GM12878 (cell line): Measurements from ENCODE around the gene MMP11. TPM values are rescaled to one million over a fixed set of nuclear protein-coding genes. Genes with fewer than 3 reads are reported as not detected.

Experiments used
- ATAC-seq: fragments of 200-7000 bp; cut with Tn5 transposase; 3 replicates; pipeline ENCODE4 v1.9.1; 2020; ENCODE audit warnings: mild to moderate bottlenecking, moderate library complexity
- BruUV-seq: library from RNA; stranded (reverse); fragments of 400-500 nt; replicated peaks from 2 replicates; lab custom pipeline; 2021; lab: Mats Ljungman, UMichigan
- CTCF ChIA-PET: fragments of 300-600 bp; sonication (Branson Sonifier 250); formaldehyde crosslinking; extraction: SDS; loops from one replicate; lab custom pipeline; 2021; ENCODE audit warnings: inconsistent platforms; lab: Yijun Ruan, JAX
- POLR2A ChIA-PET: fragments of 350-600 bp; formaldehyde crosslinking; extraction: SDS; loops from one replicate; lab custom pipeline; 2021; ENCODE audit warnings: inconsistent platforms; lab: Charles Lee
- RAD21 ChIA-PET: fragments of 300-600 bp; sonication (Branson Sonifier 250); formaldehyde crosslinking; loops from one replicate; lab custom pipeline; 2023; ENCODE audit warnings: antibody characterized with exemption; ENCODE audit not compliant: unreplicated experiment; lab: Charles Lee
- SMC1A ChIA-PET: fragments of 300-600 bp; sonication (Branson Sonifier 250); formaldehyde crosslinking; loops from one replicate; lab custom pipeline; 2023; ENCODE audit not compliant: unreplicated experiment, uncharacterized antibody; lab: Charles Lee
- DNase-seq: peaks from one replicate; pipeline ENCODE4 v3.0.0-alpha.2; 2011; ENCODE audit warnings: low read depth, low spot score
- FAIRE-seq: peaks from 3 replicates; lab custom pipeline; 2011; peaks lifted over from hg19 to GRCh38; lab: Jason Lieb, UNC
- H2AFZ ChIP-seq: 2 replicates; pipeline ENCODE4 v1.6.0; 2011; ENCODE audit warnings: low read depth, low read length, control low read depth; ENCODE audit not compliant: control insufficient read depth
- H3K27ac ChIP-seq: 2 replicates; pipeline ENCODE4 v1.5.1; 2011; ENCODE audit warnings: control low read depth; ENCODE audit not compliant: control insufficient read depth, insufficient read depth
- H3K27me3 ChIP-seq, 2 experiments: replicated peaks in 1 of 2; 2 replicates each; pipeline versions ENCODE4 v1.6.0 to v1.6.1; 2011; ENCODE audit warnings: low read length in 1 of 2; ENCODE audit not compliant: control insufficient read depth in 2 of 2, insufficient read depth in 2 of 2
- H3K36me3 ChIP-seq, 2 experiments: 2 replicates each; pipeline ENCODE4 v1.5.1; 2011; ENCODE audit warnings: low read length in 1 of 2; ENCODE audit not compliant: control insufficient read depth in 2 of 2, insufficient read depth in 2 of 2
- H3K4me1 ChIP-seq: 2 replicates; pipeline ENCODE4 v1.6.1; 2011; ENCODE audit warnings: mild to moderate bottlenecking, low read length, moderate library complexity, mixed read lengths; ENCODE audit not compliant: control insufficient read depth, insufficient read depth
- H3K4me2 ChIP-seq: 2 replicates; pipeline ENCODE4 v1.6.0; 2011; ENCODE audit warnings: control low read depth; ENCODE audit not compliant: control insufficient read depth, insufficient read depth
- H3K4me3 ChIP-seq: fragments of 200-600 bp; sonication (generic); 2 replicates; pipeline ENCODE4 v1.5.1; 2016
- H3K79me2 ChIP-seq: 2 replicates; pipeline ENCODE4 v1.6.0; 2011; ENCODE audit warnings: low read length; ENCODE audit not compliant: control insufficient read depth, insufficient read depth
- H3K9ac ChIP-seq: 2 replicates; pipeline ENCODE4 v1.8.0; 2011; ENCODE audit warnings: low read length, control low read depth, mixed read lengths; ENCODE audit not compliant: control insufficient read depth, insufficient read depth
- H3K9me3 ChIP-seq: replicated peaks from 3 replicates; pipeline ENCODE4 v1.5.1; 2011; ENCODE audit warnings: mild to moderate bottlenecking, low read length; ENCODE audit not compliant: control insufficient read depth, insufficient read depth
- H4K20me1 ChIP-seq: 2 replicates; pipeline ENCODE4 v1.6.0; 2011; ENCODE audit not compliant: control insufficient read depth, insufficient read depth
- IRF3 ChIP-seq: fragments of 450-650 bp; IDR thresholded peaks from 2 replicates; pipeline ENCODE4 v1.6.1; 2014; ENCODE audit warnings: mild to moderate bottlenecking
- IRF5 ChIP-seq: fragments of 450-650 bp; IDR thresholded peaks from 2 replicates; pipeline ENCODE4 v1.6.1; 2017; ENCODE audit warnings: borderline replicate concordance
- MEF2A ChIP-seq: IDR thresholded peaks from 2 replicates; pipeline ENCODE4 v1.6.1; 2011; ENCODE audit warnings: low read depth, mild to moderate bottlenecking, low read length, moderate library complexity; ENCODE audit not compliant: insufficient read depth
- MLLT1 ChIP-seq: fragments of 450-650 bp; IDR thresholded peaks from 2 replicates; pipeline ENCODE4 v1.6.1; 2016; ENCODE audit warnings: mild to moderate bottlenecking
- MYC ChIP-seq: IDR thresholded peaks from 2 replicates; pipeline ENCODE4 v1.6.1; 2011; ENCODE audit warnings: mild to moderate bottlenecking, low read length, moderate library complexity, inconsistent platforms; ENCODE audit not compliant: insufficient read depth, insufficient replicate concordance, insufficient read length, severe bottlenecking
- ZNF687 ChIP-seq: fragments of 450-650 bp; IDR thresholded peaks from 2 replicates; pipeline ENCODE4 v1.6.1; 2017; ENCODE audit warnings: mild to moderate bottlenecking, moderate library complexity
- WGBS: methylation state at CpG from one replicate; pipeline ENCODE4 v1.1.6; 2016; ENCODE audit warnings: low lambda C conversion rate; ENCODE audit not compliant: insufficient replicate concordance, insufficient coverage; ENCODE audit errors: missing lambda C conversion rate; 5-methylcytosine and 5-hydroxymethylcytosine counted together
- in situ Hi-C: fragments of 300-500 bp; cut with MboI; formaldehyde crosslinking; loops from 9 replicates; pipeline ENCODE4 v1.14.3; 2018; ENCODE audit warnings: mixed read lengths
- intact Hi-C: fragments of 100-400 bp; cut with micrococcal nuclease; formaldehyde crosslinking; loops from one replicate; pipeline ENCODE4 v1.14.2; 2022; ENCODE audit not compliant: unreplicated experiment
- polyA plus RNA-seq, 11 experiments: library from polyadenylated mRNA; depleted of rRNA in 4 of 11; unstranded in 6 of 11; stranded (reverse) in 5 of 11; fragments of >200 nt; fragmentation: Nextera tagmentation in 4 of 11; fragmentation: Illumina TruSeq in 1 of 11; extraction: Ambion mirVana in 4 of 11; extraction: Trizol in 1 of 11; gene quantifications; 1 replicate in 1 of 11; 2 replicates in 10 of 11; pipeline versions ENCODE4 v1.2.1 to v1.2.3, GENCODE V29; 2011 to 2016; ENCODE audit warnings: inconsistent platforms in 2 of 11, missing spikeins in 2 of 11, low read depth in 1 of 11
- total RNA-seq, 4 experiments: library from RNA; depleted of rRNA in 3 of 4; stranded (reverse); fragments of >200 nt in 3 of 4; fragmentation: Illumina TruSeq in 1 of 4; extraction: Trizol in 1 of 4; gene quantifications; 2 replicates each; pipeline versions ENCODE4 v1.2.1 to v1.2.3, GENCODE V29; 2013 to 2021

Gene MMP11
- total and polyA plus RNA-seq, 10 of the 15 experiments (the other 5 are each of a cell fraction or from before 2014, with no cell fraction given): 0.03 to 1.1 (median 0.31) TPM; not detected in 2

GRCh38 chr22:23764899-23765881 lies 7.5 kb upstream of the MMP11 start (continued):
- TF ChIP-seq MYC (no peak), IRF3 (no peak)
- TF ChIP-seq, all 136 proteins: peak for 0

GRCh38 chr22:23767303-23767672 lies 5.4 kb upstream of the MMP11 start:
- peak overlapping the region; percentile 74 for H3K4me3 ChIP-seq

More at GRCh38 chr22:23767303-23767672, 5.4 kb upstream of the MMP11 start:
- Histone ChIP-seq H3K4me1 (peaks cover 35% of the 10 kb centered on the region), H3K9me3 (no peaks in the 10 kb centered on the region), H3K27me3 (no peaks in the 10 kb centered on the region), H2AFZ (no peak overlapping the region)
- WGBS: 4% methylated on average over 13 of the region's 27 CpGs
- CTCF ChIA-PET: interaction anchor here (1.0 to 7.5 kb wide), 10 partner anchors 12 to 91 kb away, joined by 3 to 197 read pairs (median 7); partner anchors contain the start of genes SLC2A11 and VPREB3
- TF ChIP-seq ZNF687 (no peak), MEF2A (no peak), MLLT1 (no peak), IRF5 (no peak)
- TF ChIP-seq, all 136 proteins: peak for 0
- ChIA-PET SMC1A (interaction anchor here (1.3 to 6.3 kb wide), 5 partner anchors 12 to 90 kb away, joined by 4 to 40 read pairs (median 10); partner anchors contain the start of genes SLC2A11 and VPREB3), POLR2A (interaction anchor here (0.6 to 3.2 kb wide), 6 partner anchors 12 to 245 kb away, joined by 3 to 9 read pairs (median 5); partner anchors contain the start of genes SLC2A11 and SMARCB1), RAD21 (interaction anchor here (0.6 to 3.6 kb wide), 10 partner anchors 19 to 1827 kb away, joined by 3 to 34 read pairs (median 3); partner anchors contain the start of genes MIF and SLC2A11)
- Histone ChIP-seq H3K36me3 (no peaks in the 10 kb centered on the region; a peak in 1 of 4 replicates), H3K9ac (peak overlapping the region; percentile 87), H3K27ac (peak overlapping the region; percentile 83), H3K79me2 (peaks cover 24% of the 10 kb centered on the region), H4K20me1 (no peaks in the 10 kb centered on the region; the same call in 1 of the 2 replicates), H3K4me2 (peak overlapping the region; percentile 95)
- in situ Hi-C loops (no loop called here), intact Hi-C loops (loop anchor here (2.0 to 5.0 kb wide), 2 partner anchors 16 to 225 kb away; partner anchors contain the start of gene ZNF70)
- BruUV-seq: no TSS peak
- ATAC-seq: peak; percentile 13
- FAIRE-seq: no peak
- no peak for DNase-seq
